Ascending aorta (tissue), 2 donors: Measurements from ENCODE around the gene EDC3. TPM values are rescaled to one million over a fixed set of nuclear protein-coding genes. Genes with fewer than 3 reads are reported as not detected.

ENCODE experiments used
- DNase-seq, 2 donors: peaks; one replicate each; pipeline ENCODE4 v3.0.0-alpha.2; 2019; ENCODE audit warnings: low spot score in 2 of 2
- H3K27ac ChIP-seq, 2 donors: fragments of 200-600 bp; sonication (generic); one replicate each; pipeline ENCODE4 v1.5.1; 2016 to 2017; ENCODE audit warnings: mild to moderate bottlenecking in 1 of 2
- H3K27me3 ChIP-seq: fragments of 200-600 bp; sonication (generic); one replicate; pipeline ENCODE4 v1.5.1; 2017
- H3K36me3 ChIP-seq, 2 donors: fragments of 200-600 bp; sonication (generic); one replicate each; pipeline ENCODE4 v1.5.1; 2016
- H3K4me1 ChIP-seq, 2 donors: fragments of 200-600 bp; sonication (generic); one replicate each; pipeline ENCODE4 v1.5.1; 2016 to 2017; ENCODE audit warnings: mild to moderate bottlenecking in 1 of 2
- H3K4me3 ChIP-seq, 2 donors: fragments of 200-600 bp; sonication (generic); one replicate each; pipeline ENCODE4 v1.5.1; 2016 to 2017; ENCODE audit warnings: mild to moderate bottlenecking in 1 of 2
- H3K9me3 ChIP-seq, 2 donors: fragments of 200-600 bp; sonication (generic); one replicate each; pipeline ENCODE4 v1.5.1; 2016
- intact Hi-C: fragments of 100-400 bp; cut with DNase I; formaldehyde crosslinking; loops from one replicate; pipeline ENCODE4 v1.15.1; 2023
- total RNA-seq: library from RNA; depleted of rRNA; stranded (reverse); fragments of >200 nt; gene quantifications from one replicate; pipeline ENCODE4 v1.1.0, GENCODE V29; 2016
- TF ChIP-seq, protein P1 (sequence below), 3 experiments: fragments of 200-600 bp in 2 of 3; fragments of 450-650 bp in 1 of 3; sonication (generic) in 2 of 3; IDR thresholded peaks; one replicate each; pipeline ENCODE4 v1.5.1; 2016 to 2019; ENCODE audit warnings: antibody characterized with exemption in 3 of 3, mild to moderate bottlenecking in 1 of 3, moderate library complexity in 1 of 3

Gene EDC3
- total RNA-seq, 1 donor from 2014 or later: 8.8 TPM

DNA sequence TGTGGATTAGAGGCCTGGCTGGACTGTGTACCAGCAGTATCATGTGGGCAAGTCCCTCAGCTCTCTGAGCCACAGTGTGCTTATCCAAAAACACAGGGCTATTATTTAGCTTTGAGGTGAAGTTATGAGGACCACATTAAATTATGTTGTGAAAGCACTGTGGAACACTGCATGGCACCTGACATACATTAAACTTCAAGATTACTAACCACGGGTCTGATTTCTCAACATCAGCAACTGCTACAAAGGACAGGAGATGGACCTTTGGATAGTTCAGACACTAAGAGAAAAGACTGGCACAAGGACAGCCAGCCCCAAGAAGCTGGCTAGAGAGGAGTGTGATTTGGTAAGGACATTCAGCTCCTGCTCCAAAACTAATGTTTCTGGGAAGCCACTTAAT is 58.8 kb downstream of the EDC3 start:
- TF ChIP-seq, protein P1, sequence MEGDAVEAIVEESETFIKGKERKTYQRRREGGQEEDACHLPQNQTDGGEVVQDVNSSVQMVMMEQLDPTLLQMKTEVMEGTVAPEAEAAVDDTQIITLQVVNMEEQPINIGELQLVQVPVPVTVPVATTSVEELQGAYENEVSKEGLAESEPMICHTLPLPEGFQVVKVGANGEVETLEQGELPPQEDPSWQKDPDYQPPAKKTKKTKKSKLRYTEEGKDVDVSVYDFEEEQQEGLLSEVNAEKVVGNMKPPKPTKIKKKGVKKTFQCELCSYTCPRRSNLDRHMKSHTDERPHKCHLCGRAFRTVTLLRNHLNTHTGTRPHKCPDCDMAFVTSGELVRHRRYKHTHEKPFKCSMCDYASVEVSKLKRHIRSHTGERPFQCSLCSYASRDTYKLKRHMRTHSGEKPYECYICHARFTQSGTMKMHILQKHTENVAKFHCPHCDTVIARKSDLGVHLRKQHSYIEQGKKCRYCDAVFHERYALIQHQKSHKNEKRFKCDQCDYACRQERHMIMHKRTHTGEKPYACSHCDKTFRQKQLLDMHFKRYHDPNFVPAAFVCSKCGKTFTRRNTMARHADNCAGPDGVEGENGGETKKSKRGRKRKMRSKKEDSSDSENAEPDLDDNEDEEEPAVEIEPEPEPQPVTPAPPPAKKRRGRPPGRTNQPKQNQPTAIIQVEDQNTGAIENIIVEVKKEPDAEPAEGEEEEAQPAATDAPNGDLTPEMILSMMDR (IDR thresholded peaks at IDR 0.05): no peak
- Histone ChIP-seq H3K4me3 (no peak overlapping the region), H3K27ac (no peak overlapping the region), H3K27me3 (no peaks in the 10 kb centered on the region), H3K4me1 (peaks cover 0 to 2% of the 10 kb centered on the region in 2 donors), H3K9me3 (no peaks in the 10 kb centered on the region), H3K36me3 (peaks cover 62 to 79% of the 10 kb centered on the region in 2 donors)
- DNase-seq: no peak
- intact Hi-C loops: no loop called here

DNA sequence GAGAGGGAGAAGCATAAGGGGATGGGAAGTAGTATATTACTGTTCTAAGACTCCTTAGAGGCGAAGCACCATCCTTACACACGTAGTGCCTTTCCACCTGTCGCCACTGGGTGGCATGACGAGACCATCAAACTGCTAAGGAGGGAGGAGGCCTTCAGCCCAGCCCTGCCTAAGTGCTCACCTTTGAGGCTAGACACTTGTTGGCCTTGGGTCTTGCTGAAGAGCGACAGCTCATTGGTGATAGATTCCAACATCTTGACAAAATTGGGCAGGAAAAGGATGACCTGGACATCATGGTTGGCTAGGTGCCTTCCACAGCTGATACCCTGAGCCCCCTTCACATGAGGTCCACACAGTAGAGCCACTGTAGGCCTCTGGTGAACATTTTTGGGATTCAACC is 60.6 kb downstream of the EDC3 start:
- TF ChIP-seq, protein P1 (IDR thresholded peaks at IDR 0.05): peak; percentile 76 to 83 (median 81)
- no peak for DNase-seq
- Histone ChIP-seq H3K27me3 (no peaks in the 10 kb centered on the region), H3K4me1 (no peaks in the 10 kb centered on the region), H3K27ac (no peak overlapping the region), H3K9me3 (no peaks in the 10 kb centered on the region), H3K4me3 (no peak overlapping the region), H3K36me3 (peaks cover 77 to 88% of the 10 kb centered on the region in 2 donors)
- intact Hi-C loops: loop anchor here (1.0 kb wide), 1 partner anchor 133 kb away; no protein-coding TSS in a partner anchor

DNA sequence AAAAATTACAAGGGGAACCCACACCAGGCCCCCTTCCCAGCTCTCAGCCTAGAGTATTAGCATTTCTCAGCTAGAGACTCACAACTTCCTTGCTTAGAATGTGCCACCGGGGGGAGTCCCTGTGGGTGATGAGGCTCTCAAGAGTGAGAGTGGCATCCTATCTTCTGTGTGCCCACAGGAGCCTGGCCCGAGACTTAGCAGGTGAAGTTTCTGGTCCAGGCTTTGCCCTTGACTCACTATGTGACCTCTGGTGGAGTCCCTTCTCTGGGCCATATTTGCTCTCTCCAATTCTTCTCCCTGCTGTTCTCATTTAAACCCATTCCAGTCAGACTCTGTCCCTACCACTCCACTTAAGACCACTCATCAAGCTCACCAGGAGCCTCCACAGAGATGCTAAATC is 62.0 kb downstream of the EDC3 start:
- Histone ChIP-seq H3K9me3 (no peaks in the 10 kb centered on the region), H3K27me3 (no peaks in the 10 kb centered on the region), H3K4me3 (no peak overlapping the region), H3K4me1 (no peaks in the 10 kb centered on the region), H3K27ac (no peak overlapping the region), H3K36me3 (peaks cover 80 to 90% of the 10 kb centered on the region in 2 donors)
- TF ChIP-seq, protein P1 (IDR thresholded peaks at IDR 0.05): no peak
- intact Hi-C loops: loop anchor here (5.0 kb wide), 1 partner anchor 261 kb away; no protein-coding TSS in a partner anchor
- no peak for DNase-seq

DNA sequence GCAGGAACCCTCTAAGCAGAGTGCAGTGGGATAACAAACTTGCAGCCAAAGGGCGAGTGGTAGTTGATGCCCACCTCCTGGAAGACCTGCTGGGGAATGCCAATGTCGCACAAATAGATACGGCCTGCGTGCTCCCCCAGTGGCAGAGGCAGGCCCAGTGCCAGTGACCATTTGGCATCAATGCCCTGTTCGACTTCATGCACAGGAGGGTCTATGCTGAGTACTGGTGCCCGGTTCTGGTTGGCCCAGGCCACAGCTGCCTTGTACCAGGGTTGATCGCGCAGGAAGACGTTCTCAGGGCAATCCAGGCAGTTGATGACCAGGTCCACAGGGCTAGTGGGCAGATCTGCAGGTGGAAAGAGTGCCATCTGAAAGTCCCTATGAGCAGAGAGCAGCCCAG is 63.2 kb downstream of the EDC3 start:
- no peaks in the 10 kb centered on the region for H3K4me1 ChIP-seq
- H3K4me3 ChIP-seq: no peak overlapping the region
- H3K36me3 ChIP-seq: peaks cover 89 to 93% of the 10 kb centered on the region in 2 donors
- no peaks in the 10 kb centered on the region for H3K27me3 ChIP-seq
- no peaks in the 10 kb centered on the region for H3K9me3 ChIP-seq
- H3K27ac ChIP-seq: no peak overlapping the region
- intact Hi-C loops: loop anchor here (5.0 kb wide), 1 partner anchor 260 kb away; no protein-coding TSS in a partner anchor
- TF ChIP-seq, protein P1 (IDR thresholded peaks at IDR 0.05): no peak
- DNase-seq: no peak

DNA sequence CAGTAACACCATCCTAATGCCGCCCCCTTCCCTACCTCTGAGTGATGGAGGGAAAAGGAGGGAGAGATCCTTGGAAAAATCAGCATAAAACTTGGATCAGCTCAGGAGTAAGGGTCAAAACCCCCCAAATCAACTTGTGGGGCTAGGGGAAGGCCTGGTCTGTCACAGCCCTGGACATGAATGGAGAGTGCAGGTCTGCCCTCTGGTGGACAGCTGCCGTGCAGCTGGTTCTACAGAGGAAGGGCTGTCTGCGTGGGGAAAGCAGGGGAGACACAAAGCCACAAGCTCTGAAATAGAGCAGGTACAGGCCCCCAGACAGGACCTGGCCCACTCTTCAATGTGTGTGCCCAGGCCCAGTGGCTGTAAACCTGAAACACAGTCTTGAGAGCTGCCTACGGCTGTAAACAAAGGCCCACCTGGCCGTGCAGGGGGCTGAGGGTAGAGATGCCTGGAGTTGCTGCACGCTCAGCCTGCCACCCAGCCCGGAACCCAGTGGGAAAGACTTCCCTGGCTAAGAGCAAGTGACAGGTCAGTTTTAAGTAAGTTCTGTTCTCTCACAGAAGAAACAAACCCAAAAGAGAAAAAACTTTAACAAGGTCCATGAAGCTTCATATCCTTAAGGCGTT is 63.8 kb downstream of the EDC3 start:
- intact Hi-C loops: loop anchor here (5.0 kb wide), 1 partner anchor 260 kb away; no protein-coding TSS in a partner anchor
- Histone ChIP-seq H3K36me3 (peaks cover 89 to 94% of the 10 kb centered on the region in 2 donors), H3K4me3 (no peak overlapping the region), H3K27me3 (no peaks in the 10 kb centered on the region), H3K9me3 (no peaks in the 10 kb centered on the region), H3K4me1 (no peaks in the 10 kb centered on the region), H3K27ac (no peak overlapping the region)
- TF ChIP-seq, protein P1 (IDR thresholded peaks at IDR 0.05): peak; percentile 48 to 75 (median 75)
- no peak for DNase-seq
